Esophagus muscularis mucosa (tissue), 4 donors: ENCODE data around the gene NT5DC1. TPM values are rescaled to one million over a fixed set of nuclear protein-coding genes. Genes with fewer than 3 reads are reported as not detected.

Experiments
- DNase-seq: peaks from one replicate; pipeline ENCODE4 v3.0.0-alpha.2; 2017; ENCODE audit errors: extremely low spot score
- H3K27ac ChIP-seq, 4 donors: fragments of 200-600 bp; sonication (generic); replicated peaks in 1 of 4; 1 replicate in 3 of 4; 2 replicates in 1 of 4; pipeline ENCODE4 v1.5.1; 2016 to 2019; ENCODE audit warnings: mild to moderate bottlenecking in 1 of 4
- H3K27me3 ChIP-seq, 4 donors: fragments of 200-600 bp; sonication (generic); one replicate each; pipeline versions ENCODE4 v1.5.1 to v1.6.0; 2016 to 2019
- H3K36me3 ChIP-seq, 4 donors: fragments of 200-600 bp; sonication (generic); one replicate each; pipeline ENCODE4 v1.5.1; 2016 to 2019
- H3K4me1 ChIP-seq, 4 donors: fragments of 200-600 bp; sonication (generic); one replicate each; pipeline ENCODE4 v1.5.1; 2016 to 2019
- H3K4me3 ChIP-seq, 4 donors: fragments of 200-600 bp; sonication (generic); 1 replicate in 2 of 4; 2 replicates in 2 of 4; pipeline ENCODE4 v1.5.1; 2016 to 2019; ENCODE audit warnings: mild to moderate bottlenecking in 4 of 4, moderate library complexity in 1 of 4
- H3K9me3 ChIP-seq, 4 donors: fragments of 200-600 bp; sonication (generic); 1 replicate in 3 of 4; 2 replicates in 1 of 4; pipeline ENCODE4 v1.5.1; 2016 to 2019
- EP300 ChIP-seq: sonication (generic); formaldehyde crosslinking; IDR thresholded peaks from one replicate; pipeline ENCODE4 v1.6.1; 2017; ENCODE audit warnings: antibody characterized with exemption
- POLR2A ChIP-seq: fragments of 450-650 bp; IDR thresholded peaks from one replicate; pipeline ENCODE4 v1.6.1; 2017; ENCODE audit warnings: antibody characterized with exemption, moderate library complexity, mild to moderate bottlenecking, low read depth
- POLR2AphosphoS5 ChIP-seq, 2 donors: sonication (generic); formaldehyde crosslinking; IDR thresholded peaks; one replicate each; pipeline ENCODE4 v1.6.1; 2017; ENCODE audit warnings: antibody characterized with exemption in 2 of 2
- WGBS: methylation state at CpG from one replicate; pipeline ENCODE4 v1.1.5; 2018; 5-methylcytosine and 5-hydroxymethylcytosine counted together
- intact Hi-C: fragments of 100-400 bp; cut with DNase I; formaldehyde crosslinking; loops from one replicate; pipeline ENCODE4 v1.15.1; 2023
- total RNA-seq, 4 donors: library from RNA; depleted of rRNA; stranded (reverse); fragments of >200 nt; gene quantifications; one replicate each; pipeline versions ENCODE4 v1.1.0 to v1.2.1, GENCODE V29; 2016
- TF ChIP-seq, protein P1 (sequence below), 3 experiments: fragments of 200-600 bp in 2 of 3; fragments of 450-650 bp in 1 of 3; sonication (generic) in 2 of 3; IDR thresholded peaks; one replicate each; pipeline ENCODE4 v1.5.1; 2017 to 2019; ENCODE audit warnings: antibody characterized with exemption in 3 of 3, mild to moderate bottlenecking in 2 of 3, moderate library complexity in 1 of 3

Gene NT5DC1
- total RNA-seq, 4 donors from 2014 or later, result 4.1 to 8.4 (median 6.7) TPM

DNA sequence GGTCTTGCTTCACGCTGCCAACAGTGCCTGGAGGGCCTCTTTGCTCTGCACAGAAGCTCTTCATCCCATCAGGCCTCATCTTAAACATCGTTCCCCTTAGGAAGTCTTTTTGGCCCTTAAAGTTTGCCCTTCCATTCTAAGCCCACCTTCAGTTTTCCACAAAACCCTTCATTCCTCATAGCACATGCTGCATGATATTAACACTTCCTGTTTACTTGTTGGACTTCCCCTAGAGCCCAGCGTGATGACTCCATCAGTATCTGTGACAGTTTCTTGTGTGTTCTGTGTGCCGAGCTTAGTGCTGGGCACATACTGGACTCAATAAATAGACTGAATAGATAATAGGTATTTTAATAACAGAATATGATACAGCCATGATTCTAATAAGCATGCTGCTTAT, 2.2 kb downstream of the NT5DC1 start:
- H3K27ac ChIP-seq, result no peak overlapping the region
- H3K4me3 ChIP-seq, result no peak overlapping the region
- DNase-seq, result no peak
- 78% methylated on average over 4 of the region's 4 CpGs for whole genome bisulfite sequencing
- H3K36me3 ChIP-seq, result no peaks in the 10 kb centered on the region
- intact Hi-C loops, result no loop called here
- TF ChIP-seq POLR2AphosphoS5 (IDR thresholded peaks at IDR 0.05) (no peak), POLR2A (no peak), EP300 (no peak)
- TF ChIP-seq, protein P1, sequence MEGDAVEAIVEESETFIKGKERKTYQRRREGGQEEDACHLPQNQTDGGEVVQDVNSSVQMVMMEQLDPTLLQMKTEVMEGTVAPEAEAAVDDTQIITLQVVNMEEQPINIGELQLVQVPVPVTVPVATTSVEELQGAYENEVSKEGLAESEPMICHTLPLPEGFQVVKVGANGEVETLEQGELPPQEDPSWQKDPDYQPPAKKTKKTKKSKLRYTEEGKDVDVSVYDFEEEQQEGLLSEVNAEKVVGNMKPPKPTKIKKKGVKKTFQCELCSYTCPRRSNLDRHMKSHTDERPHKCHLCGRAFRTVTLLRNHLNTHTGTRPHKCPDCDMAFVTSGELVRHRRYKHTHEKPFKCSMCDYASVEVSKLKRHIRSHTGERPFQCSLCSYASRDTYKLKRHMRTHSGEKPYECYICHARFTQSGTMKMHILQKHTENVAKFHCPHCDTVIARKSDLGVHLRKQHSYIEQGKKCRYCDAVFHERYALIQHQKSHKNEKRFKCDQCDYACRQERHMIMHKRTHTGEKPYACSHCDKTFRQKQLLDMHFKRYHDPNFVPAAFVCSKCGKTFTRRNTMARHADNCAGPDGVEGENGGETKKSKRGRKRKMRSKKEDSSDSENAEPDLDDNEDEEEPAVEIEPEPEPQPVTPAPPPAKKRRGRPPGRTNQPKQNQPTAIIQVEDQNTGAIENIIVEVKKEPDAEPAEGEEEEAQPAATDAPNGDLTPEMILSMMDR (IDR thresholded peaks at IDR 0.05), result no peak
- H3K9me3 ChIP-seq, result no peaks in the 10 kb centered on the region
- peaks cover 27 to 54% (median 36%) of the 10 kb centered on the region in 4 donors for H3K4me1 ChIP-seq
- H3K27me3 ChIP-seq, result peaks cover 0 to 3% (median 0%) of the 10 kb centered on the region in 4 donors

DNA sequence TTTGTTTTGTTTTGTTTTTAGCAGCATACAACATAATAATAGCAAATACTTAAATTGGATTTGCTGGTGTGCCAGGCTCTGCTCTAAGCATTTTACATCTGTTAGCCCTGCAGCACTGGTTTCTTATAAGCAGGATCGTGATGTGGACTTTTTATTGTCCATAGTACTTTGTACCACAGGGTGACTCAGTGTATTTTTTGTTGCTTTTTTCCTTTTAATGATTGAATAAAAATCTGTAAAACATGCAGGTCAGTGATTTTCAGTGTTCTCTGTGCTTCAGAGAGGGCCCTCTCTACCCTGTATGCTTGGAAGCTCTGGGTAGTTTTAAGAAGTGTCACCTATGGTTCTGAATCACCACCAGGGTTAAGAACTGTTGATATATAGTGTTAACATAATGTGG, 4.0 kb downstream of the NT5DC1 start:
- 100% methylated on average over 1 of the region's 1 CpG for WGBS
- intact Hi-C loops, result no loop called here
- Histone ChIP-seq H3K36me3 (peaks cover 0 to 17% (median 12%) of the 10 kb centered on the region in 4 donors), H3K4me1 (peaks cover 27 to 49% (median 36%) of the 10 kb centered on the region in 4 donors), H3K27ac (no peak overlapping the region), H3K27me3 (peaks cover 0 to 3% (median 0%) of the 10 kb centered on the region in 4 donors), H3K9me3 (no peaks in the 10 kb centered on the region), H3K4me3 (no peak overlapping the region)
- DNase-seq, result no peak
- TF ChIP-seq POLR2AphosphoS5 (IDR thresholded peaks at IDR 0.05) (no peak), POLR2A (no peak), EP300 (no peak)
- TF ChIP-seq, protein P1 (IDR thresholded peaks at IDR 0.05), result no peak

DNA sequence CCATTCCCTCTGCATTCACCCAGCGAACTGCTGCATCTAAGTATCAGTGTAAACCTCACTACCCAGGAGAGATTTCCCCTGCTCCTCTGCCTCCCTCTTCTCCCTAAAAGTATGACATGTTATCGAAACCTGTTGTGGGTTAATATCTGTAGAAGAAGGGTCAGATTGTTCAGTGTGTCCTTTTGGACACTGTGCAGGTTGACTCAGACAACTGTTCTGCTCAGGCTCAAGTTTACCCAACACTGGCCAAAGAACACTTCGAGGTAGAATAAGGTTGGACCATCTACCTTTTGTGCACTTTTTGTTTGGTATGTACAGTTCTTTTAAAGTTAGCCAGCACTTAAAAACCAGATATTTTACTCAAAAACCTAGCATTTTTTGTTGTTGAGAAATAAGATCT, 4.6 kb downstream of the NT5DC1 start:
- no peak for DNase-seq
- Histone ChIP-seq H3K4me1 (peaks cover 27 to 43% (median 33%) of the 10 kb centered on the region in 4 donors), H3K4me3 (no peak overlapping the region), H3K27ac (no peak overlapping the region), H3K36me3 (peaks cover 2 to 23% (median 17%) of the 10 kb centered on the region in 4 donors), H3K9me3 (no peaks in the 10 kb centered on the region), H3K27me3 (peaks cover 0 to 3% (median 0%) of the 10 kb centered on the region in 4 donors)
- no peak for TF ChIP-seq EP300
- TF ChIP-seq, protein P1 (IDR thresholded peaks at IDR 0.05), result no peak
- no peak for TF ChIP-seq POLR2AphosphoS5 (IDR thresholded peaks at IDR 0.05)
- TF ChIP-seq POLR2A, result no peak
- intact Hi-C loops, result no loop called here
- 90% methylated on average over 3 of the region's 3 CpGs for WGBS

DNA sequence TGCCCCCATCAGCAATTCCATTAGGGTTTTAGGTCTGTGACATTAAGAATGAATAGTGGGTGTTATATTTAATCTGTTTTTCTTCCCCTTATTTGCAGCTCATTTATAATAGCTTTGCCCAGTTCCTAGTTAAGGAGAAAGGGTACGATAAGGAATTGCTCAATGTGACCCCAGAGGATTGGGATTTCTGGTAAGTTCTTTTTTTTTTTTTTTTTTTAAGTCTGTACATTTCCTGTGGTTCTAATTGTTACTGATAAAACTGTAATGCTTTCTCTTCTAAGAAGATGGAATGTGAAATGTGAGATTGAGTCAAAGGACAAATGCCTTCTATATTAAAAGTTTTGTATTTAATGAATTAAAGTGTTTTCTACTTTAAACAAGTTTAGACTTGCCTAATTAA, 5.5 kb downstream of the NT5DC1 start:
- peaks cover 27 to 40% (median 33%) of the 10 kb centered on the region in 4 donors for H3K4me1 ChIP-seq
- H3K27me3 ChIP-seq, result no peaks in the 10 kb centered on the region
- no peak overlapping the region for H3K27ac ChIP-seq
- 58% methylated on average over 1 of the region's 1 CpG for WGBS
- peaks cover 11 to 32% (median 25%) of the 10 kb centered on the region in 4 donors for H3K36me3 ChIP-seq
- no peak for TF ChIP-seq POLR2AphosphoS5 (IDR thresholded peaks at IDR 0.05)
- TF ChIP-seq EP300, result no peak
- TF ChIP-seq, protein P1 (IDR thresholded peaks at IDR 0.05), result no peak
- no peak for TF ChIP-seq POLR2A
- no peak for DNase-seq
- H3K9me3 ChIP-seq, result no peaks in the 10 kb centered on the region
- intact Hi-C loops, result no loop called here
- no peak overlapping the region for H3K4me3 ChIP-seq

DNA sequence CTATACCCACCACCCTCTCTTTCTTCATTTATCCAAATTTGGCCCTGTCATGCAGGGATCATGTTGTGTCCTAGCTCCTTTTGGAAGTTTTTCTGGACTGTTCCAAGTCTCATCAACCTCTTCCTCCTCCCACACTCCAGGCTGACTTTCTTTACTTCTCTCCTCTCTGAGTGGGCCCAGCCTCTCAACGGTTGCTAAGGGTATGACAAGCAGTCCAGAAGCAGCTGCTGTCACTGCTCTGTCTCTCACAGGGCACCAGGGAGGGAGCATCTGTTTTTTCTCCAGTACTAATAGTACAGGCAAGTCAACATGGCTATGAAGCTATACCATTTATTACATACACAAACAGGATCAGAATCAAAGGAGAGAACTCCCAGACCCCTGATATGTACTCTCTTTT, 8.2 kb downstream of the NT5DC1 start:
- 26% methylated on average over 1 of the region's 1 CpG for WGBS
- Histone ChIP-seq H3K9me3 (no peaks in the 10 kb centered on the region), H3K36me3 (peaks cover 12 to 59% (median 40%) of the 10 kb centered on the region in 4 donors), H3K27me3 (no peaks in the 10 kb centered on the region), H3K4me1 (peaks cover 3 to 15% (median 9%) of the 10 kb centered on the region in 4 donors), H3K4me3 (no peak overlapping the region), H3K27ac (no peak overlapping the region)
- TF ChIP-seq, protein P1 (IDR thresholded peaks at IDR 0.05), result no peak
- no peak for TF ChIP-seq POLR2AphosphoS5 (IDR thresholded peaks at IDR 0.05)
- no peak for TF ChIP-seq POLR2A
- no peak for TF ChIP-seq EP300
- intact Hi-C loops, result no loop called here
- DNase-seq, result no peak
